HG03469 (cell line): ENCODE data around the gene MEAK7.

Source experiments
- ATAC-seq: cut with Tn5 transposase; IDR thresholded peaks from one replicate; pipeline ENCODE4 v1.9.1; 2021; ENCODE audit warnings: mild to moderate bottlenecking, moderate library complexity, moderate number of reproducible peaks; ENCODE audit not compliant: unreplicated experiment

MEAK7 gene

GRCh38 chr16:84513666-84514065 lies 9.2 kb upstream of the MEAK7 start:
- no peak for ATAC-seq

DNA sequence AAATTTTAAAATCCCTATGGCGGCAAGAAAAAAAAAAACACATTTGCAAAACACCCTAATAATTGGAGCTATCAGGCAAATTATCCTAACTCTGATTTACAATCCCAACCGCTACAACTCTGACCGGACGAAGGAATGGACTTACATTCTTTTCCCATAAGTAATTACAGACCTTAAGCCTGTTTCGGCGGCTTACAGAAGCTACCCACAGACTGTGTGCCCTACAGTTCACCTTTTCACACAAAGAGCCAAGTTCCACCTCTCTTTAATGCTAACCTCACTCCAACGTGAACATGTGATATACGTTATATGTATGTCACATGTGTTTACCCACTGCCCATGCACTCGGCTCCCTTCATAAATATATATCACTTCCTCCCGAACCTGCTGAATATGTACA lies 8.7 kb upstream of the MEAK7 start:
- no peak for ATAC-seq

- ATAC-seq: no peak
Observed at GRCh38 chr16:84511831-84512230, 7.4 kb upstream of the MEAK7 start.

DNA sequence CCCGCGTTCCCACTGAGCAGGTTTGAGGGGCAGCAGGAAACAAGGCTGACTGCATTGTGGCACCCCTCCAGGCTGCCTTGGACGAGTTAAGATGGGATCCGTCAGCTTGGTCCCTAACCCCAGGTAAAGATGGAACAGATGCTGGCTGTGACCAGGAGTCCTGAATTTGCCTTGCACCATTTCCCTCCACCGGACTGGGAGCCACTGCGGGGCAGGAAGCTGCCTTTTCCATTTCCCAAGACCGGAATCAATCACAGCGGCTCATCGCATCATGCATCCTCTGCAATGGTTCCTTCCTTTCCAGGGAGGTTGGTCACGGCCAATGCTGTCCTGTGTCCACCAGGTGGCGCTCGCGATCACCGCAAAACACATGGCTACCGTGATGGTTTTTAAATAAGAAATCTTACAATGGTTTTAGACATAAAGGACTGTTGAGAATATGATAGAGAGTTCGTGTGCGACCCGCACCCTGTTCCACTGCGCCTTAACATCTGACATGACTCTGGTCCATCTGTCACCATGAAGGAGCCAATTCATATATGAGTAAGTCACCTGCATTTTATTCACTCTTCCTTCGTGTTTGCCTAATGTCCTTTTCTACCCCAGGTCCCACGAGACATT lies 6.8 kb upstream of the MEAK7 start:
- ATAC-seq: no peak

DNA sequence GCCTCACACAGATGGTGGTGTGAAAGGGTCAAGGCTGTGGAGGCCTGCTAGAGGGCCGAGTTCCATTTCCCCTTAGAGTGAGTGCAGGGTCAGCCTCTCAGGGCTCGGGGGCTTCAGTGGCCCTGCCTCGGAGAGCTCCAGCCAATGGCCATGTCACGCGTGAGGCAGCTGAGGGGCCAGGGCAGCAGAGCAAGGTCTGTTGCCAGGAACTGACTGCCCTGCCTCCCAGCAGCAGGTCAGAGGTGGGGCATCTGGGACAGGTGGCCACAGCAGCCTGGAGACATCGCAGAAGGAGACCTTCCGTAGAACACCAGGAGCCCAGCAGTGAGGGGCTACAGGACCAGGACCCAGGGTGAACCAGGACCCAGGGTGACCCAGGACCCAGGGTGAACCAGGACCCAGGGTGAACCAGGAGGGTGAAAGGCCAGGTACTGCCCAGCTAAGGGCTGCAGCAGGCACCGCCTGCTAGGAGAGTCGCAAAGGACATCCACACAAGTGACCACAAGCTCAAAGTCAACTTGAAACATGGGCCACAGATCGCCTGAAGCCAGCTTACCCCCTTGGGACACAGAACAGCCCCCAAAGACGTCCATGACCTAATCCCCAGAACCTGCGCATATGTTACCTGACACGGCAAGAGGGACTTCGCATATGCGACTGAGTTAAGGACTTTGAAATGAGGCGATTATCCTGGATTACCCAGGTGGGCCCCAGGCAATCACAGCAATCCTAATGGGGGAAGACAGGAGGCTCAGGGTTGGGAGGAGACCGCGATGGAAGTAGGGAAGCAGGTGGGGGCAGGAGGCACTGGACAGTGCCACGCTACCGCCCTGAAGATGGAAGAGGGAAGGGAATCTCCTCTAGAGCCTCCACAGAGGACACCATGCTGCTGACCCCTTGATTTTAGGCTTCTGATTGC lies 4.8 kb upstream of the MEAK7 start:
- no peak for ATAC-seq

DNA sequence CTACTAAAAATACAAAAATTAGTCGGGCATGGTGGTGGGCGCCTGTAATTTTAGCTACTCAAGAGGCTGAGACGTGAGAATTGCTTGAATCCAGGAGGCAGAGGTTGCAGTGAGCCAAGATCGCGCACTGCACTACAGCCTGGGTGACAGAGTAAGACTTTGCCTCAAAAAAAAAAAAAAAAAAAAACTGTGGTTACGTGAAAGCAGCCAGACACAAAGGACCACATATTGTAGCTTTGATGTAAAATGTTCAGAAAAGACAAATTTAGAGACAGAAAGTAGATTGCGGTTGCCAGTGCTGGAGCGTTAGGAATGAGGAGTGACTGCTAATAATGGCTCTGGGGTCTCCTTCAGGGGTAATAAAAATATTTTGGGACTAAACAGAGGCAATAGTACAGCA lies 4.0 kb upstream of the MEAK7 start:
- no peak for ATAC-seq

GRCh38 chr16:84507011-84507982 lies 2.8 kb upstream of the MEAK7 start:
- ATAC-seq: no peak

- no peak for ATAC-seq
Observed at GRCh38 chr16:84505249-84506187, 1.1 kb upstream of the MEAK7 start.

DNA sequence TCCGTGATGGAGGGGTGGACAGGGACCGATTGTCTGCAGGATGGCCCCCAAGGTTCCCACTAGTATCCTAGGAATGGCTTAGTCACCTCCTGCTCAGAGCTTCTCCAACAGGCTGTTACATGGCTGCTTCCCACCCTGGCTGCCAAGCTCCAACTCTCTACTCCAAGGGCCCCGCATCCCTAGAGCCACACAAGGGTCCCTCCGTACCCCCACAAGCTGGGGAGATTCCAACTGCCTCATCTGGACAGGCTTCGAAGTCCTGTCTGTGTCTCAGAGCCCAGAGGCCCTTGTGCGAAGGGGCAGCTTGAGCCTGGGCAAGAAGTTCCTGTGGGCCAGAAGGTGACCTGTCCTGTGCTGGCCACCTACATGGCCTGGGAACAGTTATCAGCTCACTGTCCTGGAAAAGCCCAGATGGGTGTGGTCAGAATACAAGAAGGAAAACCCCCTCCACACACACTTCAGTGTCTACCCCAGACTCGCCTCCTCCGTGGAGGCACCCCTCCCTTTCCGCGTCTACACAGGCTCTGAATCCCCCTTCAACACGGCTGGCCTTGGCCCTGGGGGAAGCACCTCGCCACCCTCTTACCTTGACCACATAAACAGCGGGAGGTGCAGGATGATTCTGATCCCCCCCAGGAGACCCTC lies 586 bp downstream of the MEAK7 start:
- ATAC-seq: no peak

DNA sequence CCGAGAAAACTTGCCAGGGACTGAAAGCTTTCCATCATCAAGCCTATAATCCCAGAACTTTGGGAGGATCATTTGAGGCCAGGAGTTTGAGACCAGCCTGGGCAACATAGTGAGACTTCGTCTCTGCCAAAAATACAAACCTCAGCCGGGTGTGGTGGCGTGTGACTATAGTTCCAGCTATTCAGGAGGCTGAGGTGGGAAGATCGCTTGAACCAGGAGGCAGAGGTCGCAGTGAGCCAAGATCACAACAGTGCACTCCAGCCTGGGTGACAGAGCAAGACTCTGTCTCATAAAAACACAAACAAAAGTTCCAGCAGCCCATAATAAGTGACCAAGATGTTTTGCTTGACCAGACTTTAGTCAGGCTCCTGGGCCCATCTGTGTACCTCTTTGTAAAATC lies 1.9 kb downstream of the MEAK7 start:
- ATAC-seq: no peak

GRCh38 chr16:84502075-84502474 lies 2.4 kb downstream of the MEAK7 start:
- no peak for ATAC-seq

- ATAC-seq: no peak
Observed at GRCh38 chr16:84501077-84501735, 3.3 kb downstream of the MEAK7 start.

GRCh38 chr16:84500531-84500930 lies 3.9 kb downstream of the MEAK7 start:
- ATAC-seq: no peak

DNA sequence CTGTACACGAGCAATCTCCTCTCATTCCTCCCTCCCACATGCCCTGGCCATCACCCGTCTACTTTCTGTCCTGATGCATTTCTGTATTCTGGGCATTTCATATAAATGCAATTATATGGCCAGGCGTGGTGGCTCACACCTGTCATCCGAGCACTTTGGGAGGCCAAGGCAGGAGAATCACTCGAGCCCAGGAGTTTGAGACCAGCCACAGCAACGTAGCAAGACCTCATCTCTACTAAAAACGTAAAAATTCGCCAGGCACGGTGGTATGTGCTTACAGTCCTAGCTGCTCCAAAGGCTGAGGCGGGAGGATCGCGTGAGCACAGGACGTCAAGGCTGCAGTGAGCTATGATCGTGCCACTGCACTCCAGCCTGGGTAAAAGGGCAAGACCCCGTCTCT lies 4.8 kb downstream of the MEAK7 start:
- ATAC-seq: no peak

GRCh38 chr16:84498859-84499620 lies 5.4 kb downstream of the MEAK7 start:
- no peak for ATAC-seq

DNA sequence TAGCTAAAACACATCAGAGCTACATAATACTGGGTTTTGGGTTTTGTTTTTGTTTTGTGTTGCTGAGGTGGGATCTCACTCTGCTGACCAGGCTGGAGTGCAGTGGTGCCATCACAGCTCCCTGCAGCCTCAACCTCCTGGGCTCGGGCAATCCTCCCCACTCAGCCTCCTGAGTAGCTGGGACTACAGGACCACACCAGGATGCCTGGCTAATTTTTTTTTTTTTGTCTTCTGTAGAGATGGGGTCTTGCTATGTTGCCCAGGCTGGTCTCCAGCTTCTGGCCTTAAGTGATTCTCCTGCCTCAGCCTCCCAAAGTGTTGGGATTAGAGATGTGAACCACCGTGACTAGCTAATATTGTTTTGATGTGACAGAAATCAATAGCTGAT lies 6.2 kb downstream of the MEAK7 start:
- ATAC-seq: no peak

- no peak for ATAC-seq
Observed at GRCh38 chr16:84497418-84498222, 6.8 kb downstream of the MEAK7 start.

DNA sequence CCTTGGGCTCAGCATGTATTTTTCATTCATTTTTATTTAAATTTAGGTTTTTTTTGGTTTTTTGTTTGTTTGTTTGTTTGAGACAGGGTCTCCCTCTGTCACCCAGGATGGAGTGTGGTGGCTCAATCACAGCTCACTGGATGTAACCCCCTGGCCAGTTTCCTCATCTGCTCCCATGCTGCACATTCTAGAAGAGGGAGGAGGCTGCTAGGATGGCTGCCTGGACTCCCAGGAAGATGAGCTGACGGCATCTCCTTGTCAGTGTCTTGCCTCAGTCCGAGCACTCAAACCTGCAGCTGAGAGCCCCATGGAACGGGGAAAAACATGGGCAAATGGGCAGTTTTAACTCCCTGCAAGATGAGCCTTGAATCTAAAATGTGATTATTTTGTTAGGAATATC lies 7.5 kb downstream of the MEAK7 start:
- ATAC-seq: no peak
